ENCODE results near the gene LRP2. TPM values are rescaled to one million over a fixed set of nuclear protein-coding genes. Genes with fewer than 3 reads are reported as not detected.

Gene LRP2
- polyA plus RNA-seq, 3 donors = not detected

DNA sequence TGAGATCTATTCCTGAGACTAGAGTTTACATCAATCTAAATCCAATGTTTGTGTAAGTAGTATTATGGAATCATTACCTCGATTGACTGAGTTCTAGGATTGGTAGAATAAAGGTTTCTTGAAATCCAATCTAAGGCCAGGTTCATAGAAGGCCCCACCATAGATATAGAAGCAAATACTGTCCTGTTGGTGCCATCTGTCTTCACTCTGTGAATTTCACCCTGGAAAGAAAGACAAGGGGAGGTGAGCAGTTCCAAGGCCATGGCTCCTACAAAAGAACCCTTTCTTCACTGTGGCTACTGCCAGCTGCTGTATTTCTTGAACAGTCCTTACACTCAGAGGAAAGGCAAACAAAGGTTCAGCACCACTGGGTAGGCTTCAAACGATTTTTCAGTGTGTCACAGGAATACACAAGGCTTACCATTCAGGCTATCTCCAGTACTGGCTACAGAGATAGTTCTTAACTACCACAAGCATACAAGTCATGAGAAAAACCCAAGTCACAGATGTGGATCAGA is 137.0 kb downstream of the LRP2 start:
- intact Hi-C loops (cut with micrococcal nuclease) = no loop called here
- H4K20me1 ChIP-seq (ENCODE audit: insufficient read depth, low read length) = no peaks in the 10 kb centered on the region
- no peak overlapping the region for H3K4me2 ChIP-seq (replicated peaks; ENCODE audit: extremely low read depth, low read length, poor library complexity, severe bottlenecking)
- no peaks in the 10 kb centered on the region for H3K36me3 ChIP-seq (replicated peaks in 1 of 2; ENCODE audit: control insufficient read depth in 1 of 2, insufficient read depth in 2 of 2, low read length in 2 of 2)
- DNase-seq = no peak
- H3K27ac Mint-ChIP-seq = no peak overlapping the region
- H3K9me3 Mint-ChIP-seq = no peaks in the 10 kb centered on the region
- H3K9ac ChIP-seq (ENCODE audit: insufficient read depth, low read length, poor library complexity, severe bottlenecking) = no peak overlapping the region
- no CpG with 5 or more reads among the region's 2 CpGs for WGBS (ENCODE audit: insufficient coverage)
- no peaks in the 10 kb centered on the region for H3K4me1 ChIP-seq (ENCODE audit: control insufficient read depth in 1 of 2, insufficient read depth in 2 of 2, low read length in 2 of 2)
- H3K27ac ChIP-seq (ENCODE audit: low read depth in 1 of 2, low read length in 2 of 2) = no peak overlapping the region
- no peak overlapping the region for H3K4me3 ChIP-seq (replicated peaks in 1 of 3; ENCODE audit: low read depth in 2 of 3, low read length in 3 of 3)
- H3K9me3 ChIP-seq (replicated peaks in 1 of 2; ENCODE audit: control insufficient read depth in 1 of 2, insufficient read depth in 1 of 2, low read length in 2 of 2) = no peaks in the 10 kb centered on the region
- TF ChIP-seq, protein P1, sequence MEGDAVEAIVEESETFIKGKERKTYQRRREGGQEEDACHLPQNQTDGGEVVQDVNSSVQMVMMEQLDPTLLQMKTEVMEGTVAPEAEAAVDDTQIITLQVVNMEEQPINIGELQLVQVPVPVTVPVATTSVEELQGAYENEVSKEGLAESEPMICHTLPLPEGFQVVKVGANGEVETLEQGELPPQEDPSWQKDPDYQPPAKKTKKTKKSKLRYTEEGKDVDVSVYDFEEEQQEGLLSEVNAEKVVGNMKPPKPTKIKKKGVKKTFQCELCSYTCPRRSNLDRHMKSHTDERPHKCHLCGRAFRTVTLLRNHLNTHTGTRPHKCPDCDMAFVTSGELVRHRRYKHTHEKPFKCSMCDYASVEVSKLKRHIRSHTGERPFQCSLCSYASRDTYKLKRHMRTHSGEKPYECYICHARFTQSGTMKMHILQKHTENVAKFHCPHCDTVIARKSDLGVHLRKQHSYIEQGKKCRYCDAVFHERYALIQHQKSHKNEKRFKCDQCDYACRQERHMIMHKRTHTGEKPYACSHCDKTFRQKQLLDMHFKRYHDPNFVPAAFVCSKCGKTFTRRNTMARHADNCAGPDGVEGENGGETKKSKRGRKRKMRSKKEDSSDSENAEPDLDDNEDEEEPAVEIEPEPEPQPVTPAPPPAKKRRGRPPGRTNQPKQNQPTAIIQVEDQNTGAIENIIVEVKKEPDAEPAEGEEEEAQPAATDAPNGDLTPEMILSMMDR (IDR thresholded peaks at IDR 0.05) = no peak
- no peaks in the 10 kb centered on the region for H3K27me3 Mint-ChIP-seq (ENCODE audit: low read depth in 3 of 3)
- H3K79me2 ChIP-seq (ENCODE audit: insufficient read depth, low read length) = no peaks in the 10 kb centered on the region
- no peaks in the 10 kb centered on the region for H3K27me3 ChIP-seq (ENCODE audit: control insufficient read depth in 2 of 2, insufficient read depth in 2 of 2, low read length in 2 of 2)
- no peaks in the 10 kb centered on the region for H3K36me3 Mint-ChIP-seq
- no peak overlapping the region for H2AFZ ChIP-seq (ENCODE audit: insufficient read depth, low read depth, low read length, poor library complexity, severe bottlenecking)
- H3K4me3 Mint-ChIP-seq = no peak overlapping the region
- H3K4me1 Mint-ChIP-seq = no peaks in the 10 kb centered on the region

DNA sequence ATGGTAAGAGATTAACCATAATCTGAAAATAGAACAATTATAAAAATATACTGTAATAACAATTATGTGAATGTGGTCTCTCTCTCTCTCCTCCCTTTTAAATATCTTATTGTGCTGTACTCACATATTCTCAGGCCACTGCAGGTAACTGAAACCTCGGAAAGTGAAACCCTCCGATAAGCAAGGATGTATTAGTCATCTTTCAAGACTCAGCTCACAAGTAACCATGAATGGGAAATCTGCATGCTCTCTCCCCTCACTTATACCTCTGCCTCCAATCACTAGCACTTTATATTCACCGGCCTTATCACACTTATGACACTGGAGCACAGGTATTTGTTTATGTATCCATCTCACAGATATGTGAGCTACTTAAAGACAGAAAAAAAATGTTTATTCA is 139.7 kb downstream of the LRP2 start:
- TF ChIP-seq, protein P1 (IDR thresholded peaks at IDR 0.05) = no peak
- H3K4me1 ChIP-seq (ENCODE audit: control insufficient read depth in 1 of 2, insufficient read depth in 2 of 2, low read length in 2 of 2) = no peaks in the 10 kb centered on the region
- H2AFZ ChIP-seq (ENCODE audit: insufficient read depth, low read depth, low read length, poor library complexity, severe bottlenecking) = no peak overlapping the region
- no peaks in the 10 kb centered on the region for H3K36me3 ChIP-seq (replicated peaks in 1 of 2; ENCODE audit: control insufficient read depth in 1 of 2, insufficient read depth in 2 of 2, low read length in 2 of 2)
- no peaks in the 10 kb centered on the region for H3K9me3 ChIP-seq (replicated peaks in 1 of 2; ENCODE audit: control insufficient read depth in 1 of 2, insufficient read depth in 1 of 2, low read length in 2 of 2)
- no peak overlapping the region for H3K4me2 ChIP-seq (replicated peaks; ENCODE audit: extremely low read depth, low read length, poor library complexity, severe bottlenecking)
- H3K27me3 ChIP-seq (ENCODE audit: control insufficient read depth in 2 of 2, insufficient read depth in 2 of 2, low read length in 2 of 2) = no peaks in the 10 kb centered on the region
- H3K36me3 Mint-ChIP-seq = no peaks in the 10 kb centered on the region
- H3K4me3 Mint-ChIP-seq = no peak overlapping the region
- H3K27ac ChIP-seq (ENCODE audit: low read depth in 1 of 2, low read length in 2 of 2) = no peak overlapping the region
- H3K79me2 ChIP-seq (ENCODE audit: insufficient read depth, low read length) = no peaks in the 10 kb centered on the region
- no peaks in the 10 kb centered on the region for H3K9me3 Mint-ChIP-seq
- WGBS (ENCODE audit: insufficient coverage) = 58% methylated on average over 2 of the region's 3 CpGs
- no peaks in the 10 kb centered on the region for H4K20me1 ChIP-seq (ENCODE audit: insufficient read depth, low read length)
- intact Hi-C loops (cut with micrococcal nuclease) = no loop called here
- H3K9ac ChIP-seq (ENCODE audit: insufficient read depth, low read length, poor library complexity, severe bottlenecking) = no peak overlapping the region
- H3K4me1 Mint-ChIP-seq = no peaks in the 10 kb centered on the region
- no peak for DNase-seq
- no peak overlapping the region for H3K4me3 ChIP-seq (replicated peaks in 1 of 3; ENCODE audit: low read depth in 2 of 3, low read length in 3 of 3)
- H3K27ac Mint-ChIP-seq = no peak overlapping the region
- no peaks in the 10 kb centered on the region for H3K27me3 Mint-ChIP-seq (ENCODE audit: low read depth in 3 of 3)
